Epithelial cell of prostate (primary cell): ENCODE measurements around the gene SORD.

Source experiments
- DNase-seq: peaks from one replicate; pipeline ENCODE4 v3.0.0-alpha.2; 2011; ENCODE audit warnings: low read depth, low spot score
- H3K27ac ChIP-seq: fragments of 450-650 bp; 2 replicates; pipeline ENCODE4 v1.5.1; 2017; ENCODE audit warnings: mild to moderate bottlenecking

SORD gene

GRCh38 chr15:45114076-45114750 lies 91.2 kb downstream of the SORD start, which contains the start of the genes DUOX2 and DUOXA2:
TSS of gene DUOX2 (minus strand) at chr15:45114172. CDS start at chr15:45113411, 761 bp downstream.
TSS of gene DUOXA2 (plus strand) at chr15:45114326. CDS start at chr15:45114606, 280 bp downstream.
- DNase-seq: no peak
- no peak within 1 kb of the TSS for H3K27ac ChIP-seq

- no peak overlapping the region for H3K27ac ChIP-seq
- no peak for DNase-seq
Measured at GRCh38 chr15:45114751-45115085, 91.7 kb downstream of the SORD start.

DNA sequence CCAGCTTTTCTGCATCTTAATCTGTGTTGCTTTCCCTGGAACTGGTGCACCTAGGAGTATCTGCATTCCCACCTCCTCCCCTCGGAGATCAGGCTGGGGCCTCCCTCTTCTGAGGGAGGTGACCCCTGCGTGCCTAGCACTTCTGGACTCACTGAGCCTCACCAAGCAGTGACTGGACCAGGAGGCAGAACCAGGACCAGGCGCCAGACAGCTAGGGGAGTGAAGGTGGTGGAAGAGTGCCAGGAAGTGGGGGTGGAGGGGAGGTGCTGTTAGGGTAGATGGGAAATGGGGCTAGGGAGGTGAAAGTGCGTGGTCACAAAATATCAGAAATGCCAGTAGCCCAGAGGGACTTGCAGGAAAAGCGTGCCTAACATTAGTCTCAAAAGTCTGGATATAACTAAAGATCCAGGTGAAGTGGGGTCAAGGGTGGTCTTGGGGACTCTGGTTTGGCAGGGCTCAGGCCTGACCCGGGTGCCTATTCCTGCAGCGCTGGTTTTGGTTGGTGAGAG lies 92.4 kb downstream of the SORD start:
- no peak for DNase-seq
- no peak overlapping the region for H3K27ac ChIP-seq

- H3K27ac ChIP-seq: no peak overlapping the region
- DNase-seq: no peak
Measured at GRCh38 chr15:45116006-45116481, 93.0 kb downstream of the SORD start.

DNA sequence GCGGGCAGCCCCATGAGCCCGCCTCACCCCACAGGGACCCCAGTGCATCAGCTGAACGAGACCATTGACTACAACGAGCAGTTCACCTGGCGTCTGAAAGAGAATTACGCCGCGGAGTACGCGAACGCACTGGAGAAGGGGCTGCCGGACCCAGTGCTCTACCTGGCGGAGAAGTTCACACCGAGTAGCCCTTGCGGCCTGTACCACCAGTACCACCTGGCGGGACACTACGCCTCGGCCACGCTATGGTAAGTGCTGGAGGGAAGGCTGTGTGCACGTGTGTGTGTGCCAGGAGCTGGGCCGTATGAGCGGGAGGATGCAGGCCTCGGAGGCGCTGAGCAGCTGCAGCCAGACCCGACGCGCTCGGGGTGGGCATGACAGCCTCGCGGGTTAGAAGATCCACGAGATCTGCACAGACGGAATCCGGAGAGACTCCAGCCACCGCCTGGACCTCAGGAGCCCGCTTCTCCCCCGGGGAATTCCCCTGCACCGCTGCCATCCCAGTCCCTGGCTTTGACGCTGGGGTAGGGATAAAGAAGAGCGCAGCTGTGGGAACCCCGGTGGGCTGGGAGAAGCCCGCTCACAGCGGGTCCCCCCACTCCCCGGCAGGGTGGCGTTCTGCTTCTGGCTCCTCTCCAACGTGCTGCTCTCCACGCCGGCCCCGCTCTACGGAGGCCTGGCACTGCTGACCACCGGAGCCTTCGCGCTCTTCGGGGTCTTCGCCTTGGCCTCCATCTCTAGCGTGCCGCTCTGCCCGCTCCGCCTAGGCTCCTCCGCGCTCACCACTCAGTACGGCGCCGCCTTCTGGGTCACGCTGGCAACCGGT lies 93.7 kb downstream of the SORD start:
- DNase-seq: no peak
- H3K27ac ChIP-seq: no peak overlapping the region

GRCh38 chr15:45117308-45118130 lies 94.5 kb downstream of the SORD start:
- H3K27ac ChIP-seq: no peak overlapping the region
- no peak for DNase-seq

DNA sequence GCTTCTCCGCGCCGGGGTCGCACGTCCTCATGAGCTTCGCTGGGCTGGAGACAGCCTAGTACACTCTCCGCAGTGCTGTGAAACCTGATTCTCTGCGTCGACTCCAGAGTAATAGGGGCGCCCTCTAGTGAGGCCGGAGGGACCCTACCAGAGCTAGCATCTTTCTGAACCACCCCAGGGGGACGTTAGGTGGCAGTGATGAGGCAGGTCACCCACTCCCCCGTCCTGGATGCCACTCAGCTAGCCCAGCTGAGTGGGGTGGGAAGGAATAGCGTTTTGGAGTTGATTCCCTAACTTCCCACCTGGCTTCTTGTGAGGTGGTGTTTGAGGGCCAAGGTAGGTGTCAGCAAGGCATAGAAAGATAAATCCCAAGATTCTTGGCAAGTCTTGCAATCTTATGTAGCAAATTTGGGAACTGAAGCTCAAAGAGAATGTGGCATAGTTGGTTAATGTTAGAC lies 95.2 kb downstream of the SORD start:
- peak; percentile 24 for DNase-seq
- H3K27ac ChIP-seq: no peak overlapping the region

GRCh38 chr15:45118996-45119395 lies 96.0 kb downstream of the SORD start:
- no peak for DNase-seq
- no peak overlapping the region for H3K27ac ChIP-seq

DNA sequence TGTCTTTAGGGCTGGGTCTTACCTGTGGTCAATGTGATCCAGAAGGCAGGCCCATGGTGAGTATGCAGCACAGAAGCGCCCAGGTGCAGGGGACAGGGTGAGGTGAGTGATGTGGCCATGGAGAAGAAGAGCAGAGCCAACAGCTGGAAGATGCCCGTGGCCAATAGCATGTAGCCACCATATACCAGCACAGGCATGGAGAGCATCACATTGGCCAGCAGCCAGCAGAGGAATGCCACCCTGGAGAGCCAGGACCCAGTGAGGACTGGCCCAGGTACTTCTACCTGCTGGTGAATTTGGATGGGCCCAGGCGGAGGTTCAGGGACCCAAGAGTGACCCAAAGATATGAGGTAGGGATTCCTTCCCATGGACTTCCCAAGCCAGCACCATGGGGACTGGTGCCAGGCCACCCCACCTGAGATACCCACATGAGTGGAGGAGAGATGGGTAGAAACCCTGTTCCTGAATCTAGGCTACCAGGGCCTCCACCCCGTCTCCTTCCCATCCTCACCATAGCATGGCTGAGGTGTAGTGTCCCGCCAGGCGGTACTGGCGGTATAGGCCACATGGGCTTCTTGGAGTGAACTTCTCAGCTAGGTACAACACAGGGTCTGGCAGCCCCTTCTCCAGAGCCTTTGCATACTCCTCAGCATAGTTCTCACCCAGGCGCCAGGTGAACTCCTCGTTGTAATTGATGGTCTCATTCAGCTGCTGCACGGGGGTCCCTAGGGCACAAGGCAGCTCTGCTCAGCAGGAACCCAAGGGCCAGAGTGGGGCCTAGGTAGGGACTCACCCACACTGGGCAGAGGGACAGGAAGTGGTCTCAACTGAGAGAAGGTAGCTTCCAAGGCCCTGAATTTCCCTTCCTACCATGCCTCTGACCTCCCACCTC lies 97.3 kb downstream of the SORD start:
- H3K27ac ChIP-seq: no peak overlapping the region
- no peak for DNase-seq

- no peak overlapping the region for H3K27ac ChIP-seq
- DNase-seq: no peak
Measured at GRCh38 chr15:45121020-45121419, 98.0 kb downstream of the SORD start.

DNA sequence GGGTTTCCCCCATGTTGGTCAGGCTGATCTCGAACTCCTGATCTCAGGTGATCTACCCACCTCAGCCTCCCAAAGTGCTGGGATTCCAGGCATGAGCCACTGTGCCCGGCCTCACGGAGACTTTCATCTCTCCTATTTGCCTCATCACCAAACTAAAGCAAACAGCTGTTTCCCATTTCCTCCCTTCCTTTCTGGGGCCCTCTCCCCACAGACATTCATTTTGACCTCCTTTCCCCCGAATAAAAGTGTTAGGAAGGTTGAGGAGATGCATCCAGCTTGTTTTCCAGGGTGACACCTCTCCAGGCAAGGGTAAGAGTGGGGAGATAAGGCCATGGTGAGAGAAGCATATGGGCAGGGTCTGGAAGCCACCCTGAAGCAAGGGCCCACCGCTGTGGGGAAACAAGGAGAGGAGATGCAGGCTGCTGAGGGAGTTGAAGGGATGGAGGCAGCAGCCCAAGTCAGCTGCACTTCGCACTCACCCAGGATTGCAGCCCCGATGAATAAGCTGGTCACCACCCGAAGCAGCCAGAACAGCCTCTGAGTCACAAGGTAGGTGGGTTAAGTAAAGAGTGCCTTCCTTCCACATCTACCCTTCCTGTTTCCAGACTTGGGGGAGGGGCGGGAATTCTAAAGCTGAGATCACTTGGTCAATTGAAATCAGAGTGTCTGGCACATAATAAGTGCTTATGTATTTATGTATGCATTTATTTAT lies 98.9 kb downstream of the SORD start:
- DNase-seq: peak; percentile 81
- peak overlapping the region; percentile 53 for H3K27ac ChIP-seq

- no peak for DNase-seq
- peak overlapping the region; percentile 53 for H3K27ac ChIP-seq
Measured at GRCh38 chr15:45122719-45123118, 99.7 kb downstream of the SORD start.

DNA sequence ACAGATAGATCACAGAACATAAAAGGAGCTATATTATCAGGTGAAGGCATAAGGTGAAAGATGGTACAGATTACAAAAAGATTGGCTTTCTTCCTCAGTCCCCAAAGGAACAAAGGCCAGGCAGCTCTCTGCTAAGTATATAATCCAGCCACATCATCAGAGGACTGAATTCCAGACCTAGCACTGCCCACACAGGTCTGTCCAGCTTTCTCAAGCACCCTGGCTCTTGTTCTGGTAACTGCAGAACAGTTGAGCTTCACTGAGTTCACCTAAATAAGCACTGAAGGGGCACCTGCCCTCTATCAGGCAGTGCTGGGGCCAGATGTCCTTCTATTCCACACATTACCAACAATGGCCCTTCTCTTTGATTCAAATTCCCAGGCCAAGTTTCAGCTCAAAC lies 100.4 kb downstream of the SORD start:
- peak overlapping the region; percentile 53 for H3K27ac ChIP-seq
- DNase-seq: no peak

DNA sequence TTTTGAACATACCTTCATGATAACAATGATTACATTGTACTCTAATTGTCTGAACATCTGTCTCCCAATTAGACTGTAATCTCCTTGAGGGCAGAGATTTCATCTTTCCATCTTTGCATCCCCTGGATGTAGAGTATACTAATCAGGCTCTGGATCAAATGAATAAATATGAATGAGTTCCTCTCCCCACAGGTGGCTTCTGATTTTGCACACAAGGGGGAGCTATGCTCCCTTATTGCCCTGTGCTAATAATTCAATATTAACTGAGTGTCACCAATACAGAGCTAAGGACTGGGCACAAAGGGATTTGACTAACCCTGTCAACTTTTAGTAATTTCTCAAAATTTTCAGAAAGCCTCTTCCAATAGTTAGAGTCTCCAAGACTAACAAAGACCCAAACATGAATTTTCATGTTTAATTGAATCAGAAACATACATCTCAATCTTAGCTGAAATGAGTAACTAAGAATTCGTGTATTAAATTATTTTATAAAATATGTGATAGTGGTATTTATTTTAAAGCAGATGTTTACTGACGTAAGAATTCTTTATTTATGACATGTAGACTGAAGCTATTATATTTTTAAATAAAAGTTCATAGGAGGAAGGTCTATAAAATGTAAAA lies 103.7 kb downstream of the SORD start:
- no peak overlapping the region for H3K27ac ChIP-seq
- DNase-seq: no peak
